Measurements from ENCODE around the gene KRTAP5-11. TPM values are rescaled to one million over a fixed set of nuclear protein-coding genes. Genes with fewer than 3 reads are reported as not detected.
"Not testable (repeated sequence)": the region's sequence is repeated elsewhere in the genome, so short reads cannot be mapped to it uniquely, and the experiment has no call there.

The KRTAP5-11 gene
- total RNA-seq, 2 donors from 2014 or later, result 2.9 to 5.7 TPM

DNA sequence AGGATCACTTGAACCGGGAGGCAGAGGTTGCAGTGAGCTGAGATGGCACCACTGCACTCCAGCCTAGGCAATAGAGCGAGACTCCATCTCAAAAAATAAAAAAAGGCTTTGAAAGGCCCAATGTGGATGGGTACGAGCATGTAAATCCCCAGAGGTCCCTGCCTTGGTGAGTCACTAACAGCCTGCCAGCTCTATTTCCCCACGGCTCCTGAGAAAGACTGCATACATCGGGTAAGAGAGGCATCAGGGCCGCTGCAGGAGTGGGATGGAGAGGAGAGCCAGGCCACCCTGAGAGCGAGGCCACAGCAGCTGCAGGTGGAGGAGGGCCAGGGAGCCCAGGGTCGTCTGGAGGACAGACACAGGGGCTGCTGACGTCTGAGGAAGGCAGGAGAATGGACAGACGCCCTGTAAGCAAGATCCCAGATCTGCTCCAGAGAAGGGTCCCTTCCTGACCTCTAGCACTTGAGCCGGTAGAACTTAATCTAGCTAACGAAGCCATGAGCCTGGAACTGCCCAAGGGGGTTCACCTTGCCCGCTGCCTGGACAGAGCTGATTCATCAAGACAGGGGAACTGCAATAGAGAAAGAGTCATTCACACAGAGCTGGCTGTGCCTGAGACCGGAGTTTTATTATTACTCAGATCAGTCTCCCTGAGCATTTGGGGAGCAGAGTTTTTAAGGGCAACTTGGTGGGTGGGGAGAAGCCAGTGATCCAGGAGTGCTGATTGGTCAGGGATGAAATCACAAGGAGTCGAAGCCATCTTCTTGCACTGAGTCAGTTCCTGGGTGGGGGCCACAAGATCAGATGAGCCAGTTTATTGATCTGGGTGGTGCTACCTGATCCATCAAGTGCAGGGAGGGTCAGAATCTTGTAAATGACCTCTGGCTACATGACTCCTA, 39.5 kb downstream of the KRTAP5-11 start:
- no peak for TF ChIP-seq CTCF (conservative IDR thresholded peaks at IDR 0.05)
- Mint-ChIP-seq H3K27me3 (ENCODE audit: insufficient read depth) (peaks cover 5% of the 10 kb centered on the region), H3K36me3 (ENCODE audit: low read depth) (peaks cover 10% of the 10 kb centered on the region), H3K9me3 (peaks cover 38% of the 10 kb centered on the region), H3K4me3 (no peak overlapping the region), H3K4me1 (peaks cover 35% of the 10 kb centered on the region), H3K27ac (no peak overlapping the region)
- no peaks in the 10 kb centered on the region for H3K27me3 ChIP-seq (ENCODE audit: control insufficient read depth, insufficient read depth, low read length, poor library complexity, severe bottlenecking)
- H3K9ac ChIP-seq (ENCODE audit: extremely low read depth, low read length, poor library complexity, severe bottlenecking), result no peak overlapping the region
- peaks cover 24% of the 10 kb centered on the region for H3K9me3 ChIP-seq (ENCODE audit: control insufficient read depth, low read length)
- no peak overlapping the region for H3K4me3 ChIP-seq (ENCODE audit: low read length)
- no peak for DNase-seq
- no peaks in the 10 kb centered on the region for H3K36me3 ChIP-seq (ENCODE audit: control insufficient read depth, insufficient read depth, low read length)
- 92 to 93% methylated on average over 12 to 15 of the region's 15 CpGs for WGBS, 2 experiments (ENCODE audit: insufficient coverage in 1 of 2, insufficient read length in 1 of 2)
- peaks cover 19% of the 10 kb centered on the region for H3K4me1 ChIP-seq (ENCODE audit: control insufficient read depth, insufficient read depth, low read length)
- H3K27ac ChIP-seq (ENCODE audit: low read depth, low read length), result no peak overlapping the region

DNA sequence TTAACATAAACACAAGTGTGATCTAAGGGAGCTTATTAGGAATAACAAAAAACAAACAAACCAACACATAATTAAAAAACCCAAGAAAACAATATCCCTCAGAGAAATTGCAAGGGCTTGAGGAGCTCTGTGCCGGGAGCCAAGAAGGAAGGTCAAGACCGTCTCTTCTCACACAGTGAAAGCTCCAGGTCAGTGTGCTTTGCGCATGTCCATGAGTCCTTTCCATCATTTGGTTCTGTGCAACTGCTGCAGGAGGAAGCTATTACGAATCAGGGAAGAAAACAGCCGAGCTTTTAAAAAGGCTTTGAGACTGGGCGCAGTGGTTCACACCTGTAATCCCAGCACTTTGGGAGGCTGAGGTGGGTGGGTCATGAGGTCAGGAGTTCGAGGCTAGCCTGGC, 40.3 kb downstream of the KRTAP5-11 start:
- Mint-ChIP-seq H3K36me3 (ENCODE audit: low read depth) (peaks cover 10% of the 10 kb centered on the region), H3K27ac (no peak overlapping the region), H3K9me3 (peaks cover 36% of the 10 kb centered on the region), H3K4me3 (no peak overlapping the region), H3K4me1 (peaks cover 35% of the 10 kb centered on the region), H3K27me3 (ENCODE audit: insufficient read depth) (peaks cover 2% of the 10 kb centered on the region)
- Histone ChIP-seq H3K27me3 (ENCODE audit: control insufficient read depth, insufficient read depth, low read length, poor library complexity, severe bottlenecking) (no peaks in the 10 kb centered on the region), H3K9ac (ENCODE audit: extremely low read depth, low read length, poor library complexity, severe bottlenecking) (no peak overlapping the region), H3K4me3 (ENCODE audit: low read length) (no peak overlapping the region), H3K9me3 (ENCODE audit: control insufficient read depth, low read length) (peaks cover 24% of the 10 kb centered on the region), H3K27ac (ENCODE audit: low read depth, low read length) (no peak overlapping the region), H3K4me1 (ENCODE audit: control insufficient read depth, insufficient read depth, low read length) (peaks cover 19% of the 10 kb centered on the region), H3K36me3 (ENCODE audit: control insufficient read depth, insufficient read depth, low read length) (no peaks in the 10 kb centered on the region)
- TF ChIP-seq CTCF (conservative IDR thresholded peaks at IDR 0.05), result no peak
- DNase-seq, result no peak
- WGBS, 2 experiments (ENCODE audit: insufficient coverage in 1 of 2, insufficient read length in 1 of 2), result 89 to 98% methylated on average over 4 to 7 of the region's 7 CpGs

GRCh38 chr11:71540521-71541304, 42.0 kb downstream of the KRTAP5-11 start:
- H3K27ac Mint-ChIP-seq; H3K36me3 Mint-ChIP-seq (ENCODE audit: low read depth); H3K27me3 ChIP-seq (ENCODE audit: control insufficient read depth, insufficient read depth, low read length, poor library complexity, severe bottlenecking); H3K9ac ChIP-seq (ENCODE audit: extremely low read depth, low read length, poor library complexity, severe bottlenecking); H3K4me3 Mint-ChIP-seq; H3K27me3 Mint-ChIP-seq (ENCODE audit: insufficient read depth); H3K36me3 ChIP-seq (ENCODE audit: control insufficient read depth, insufficient read depth, low read length); H3K27ac ChIP-seq (ENCODE audit: low read depth, low read length); DNase-seq; H3K4me3 ChIP-seq (ENCODE audit: low read length): not testable (repeated sequence)
- Mint-ChIP-seq H3K4me1 (peaks cover 35% of the 10 kb centered on the region), H3K9me3 (peaks cover 24% of the 10 kb centered on the region)
- peaks cover 17% of the 10 kb centered on the region for H3K4me1 ChIP-seq (ENCODE audit: control insufficient read depth, insufficient read depth, low read length)
- WGBS, 2 experiments (ENCODE audit: insufficient coverage in 1 of 2, insufficient read length in 1 of 2), result 84 to 98% methylated on average over 6 to 9 of the region's 9 CpGs
- H3K9me3 ChIP-seq (ENCODE audit: control insufficient read depth, low read length), result peaks cover 14% of the 10 kb centered on the region

- H3K27me3 Mint-ChIP-seq (ENCODE audit: insufficient read depth); H3K27ac ChIP-seq (ENCODE audit: low read depth, low read length); H3K4me3 ChIP-seq (ENCODE audit: low read length); H3K27me3 ChIP-seq (ENCODE audit: control insufficient read depth, insufficient read depth, low read length, poor library complexity, severe bottlenecking); H3K36me3 Mint-ChIP-seq (ENCODE audit: low read depth); H3K4me3 Mint-ChIP-seq; H3K9ac ChIP-seq (ENCODE audit: extremely low read depth, low read length, poor library complexity, severe bottlenecking); H3K27ac Mint-ChIP-seq; H3K36me3 ChIP-seq (ENCODE audit: control insufficient read depth, insufficient read depth, low read length); DNase-seq; H3K4me1 ChIP-seq (ENCODE audit: control insufficient read depth, insufficient read depth, low read length): not testable (repeated sequence)
- 93 to 95% methylated on average over 6 to 11 of the region's 11 CpGs for WGBS, 2 experiments (ENCODE audit: insufficient coverage in 1 of 2, insufficient read length in 1 of 2)
- peaks cover 13% of the 10 kb centered on the region for H3K9me3 ChIP-seq (ENCODE audit: control insufficient read depth, low read length)
- peaks cover 34% of the 10 kb centered on the region for H3K4me1 Mint-ChIP-seq
- H3K9me3 Mint-ChIP-seq, result peaks cover 21% of the 10 kb centered on the region
Observed at GRCh38 chr11:71539971-71540370, 42.7 kb downstream of the KRTAP5-11 start.
